GM19193 (cell line): ENCODE results near the gene CYB561D1.

ENCODE experiments used
- POLR2A ChIP-seq: IDR thresholded peaks from 4 replicates; pipeline ENCODE4 v1.6.1; 2011; ENCODE audit not compliant: insufficient read depth, insufficient read length; ENCODE audit errors: extremely low read depth

The CYB561D1 gene

DNA sequence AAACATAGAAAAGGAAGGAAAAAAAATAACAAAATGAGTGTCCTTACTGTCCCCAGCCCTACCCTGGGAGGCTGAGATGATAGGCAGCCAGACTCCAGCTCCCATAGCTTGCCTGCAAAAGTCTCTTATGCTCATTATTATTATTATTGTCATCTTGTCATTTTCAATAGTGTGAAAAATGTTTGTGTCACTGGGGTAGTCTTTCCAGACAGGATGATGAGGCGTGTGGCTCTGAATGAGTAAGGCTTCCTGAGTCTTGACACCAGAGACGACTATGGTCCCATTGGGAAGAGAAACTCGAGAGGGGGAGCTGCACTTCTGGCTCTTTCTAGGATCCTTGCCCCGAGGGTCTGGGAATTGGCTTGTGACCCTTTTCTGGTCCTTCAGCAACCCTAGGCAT, 1.1 kb upstream of the CYB561D1 start:
- TF ChIP-seq POLR2A: no peak

DNA sequence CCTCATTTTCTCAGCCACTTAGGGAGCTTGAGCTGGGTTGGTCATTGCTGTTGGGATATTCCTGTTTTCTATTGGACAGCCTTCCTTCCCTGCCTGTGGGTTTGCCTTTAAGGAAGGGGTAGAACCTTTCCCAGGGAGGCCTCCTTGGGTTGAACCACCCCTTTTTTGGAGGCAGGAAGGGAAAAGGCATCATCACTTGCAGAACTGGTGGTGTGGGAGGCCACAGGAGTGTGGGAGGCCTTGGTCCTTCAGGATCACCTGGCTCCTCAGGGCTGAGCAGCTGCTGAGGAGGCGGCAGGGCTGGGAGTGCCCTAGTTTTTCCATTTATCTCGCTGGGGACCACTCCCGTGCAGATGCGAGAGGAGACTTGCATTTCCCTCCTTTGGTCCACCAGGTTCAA, 667 bp upstream of the CYB561D1 start:
- TF ChIP-seq POLR2A: no peak

DNA sequence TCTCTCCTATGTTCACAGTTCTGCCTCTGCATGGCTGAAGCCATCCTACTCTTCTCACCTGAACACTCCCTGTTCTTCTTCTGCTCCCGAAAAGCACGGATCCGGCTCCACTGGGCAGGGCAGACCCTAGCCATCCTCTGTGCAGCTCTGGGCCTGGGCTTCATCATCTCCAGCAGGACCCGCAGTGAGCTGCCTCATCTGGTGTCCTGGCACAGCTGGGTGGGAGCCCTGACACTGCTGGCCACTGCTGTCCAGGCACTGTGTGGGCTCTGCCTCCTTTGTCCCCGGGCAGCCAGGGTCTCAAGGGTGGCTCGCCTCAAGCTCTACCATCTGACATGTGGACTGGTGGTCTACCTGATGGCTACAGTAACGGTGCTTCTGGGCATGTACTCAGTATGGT, 1.8 kb downstream of the CYB561D1 start:
- TF ChIP-seq POLR2A: no peak

DNA sequence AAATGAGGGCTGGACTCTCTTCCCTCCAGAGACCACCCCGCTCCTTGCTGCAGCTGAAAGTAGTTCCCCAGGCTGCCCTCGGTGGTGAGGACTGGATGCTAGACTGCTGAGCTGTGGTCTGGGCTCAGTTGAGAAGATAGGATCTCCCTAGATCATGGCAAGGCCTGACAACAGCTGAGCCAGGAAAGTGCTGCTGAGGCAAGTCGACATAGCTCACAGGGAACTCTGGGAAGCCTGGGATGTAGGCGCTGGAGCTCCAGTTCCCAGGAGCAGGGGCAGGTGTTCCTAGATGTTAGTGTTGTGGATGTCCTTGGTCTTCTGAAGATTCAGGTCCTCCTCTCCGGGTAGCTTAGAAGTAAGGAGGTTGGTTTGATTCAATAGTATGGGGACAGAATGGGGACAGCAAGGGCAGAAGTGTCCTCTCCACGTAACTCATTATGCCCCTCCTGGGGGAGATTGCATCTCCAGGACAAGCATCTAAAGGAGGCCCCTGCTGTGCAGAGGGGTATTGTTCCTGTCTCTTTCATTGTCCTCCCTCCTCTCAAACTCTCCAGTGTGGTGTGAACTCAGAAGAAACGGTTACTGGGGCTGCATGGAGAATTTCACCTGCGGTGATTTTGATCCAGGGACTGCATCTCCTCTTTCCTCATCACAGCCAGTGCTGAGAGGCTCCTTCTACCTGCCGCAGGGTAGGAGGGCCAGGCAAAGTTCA, 3.7 kb downstream of the CYB561D1 start:
- TF ChIP-seq POLR2A: no peak

DNA sequence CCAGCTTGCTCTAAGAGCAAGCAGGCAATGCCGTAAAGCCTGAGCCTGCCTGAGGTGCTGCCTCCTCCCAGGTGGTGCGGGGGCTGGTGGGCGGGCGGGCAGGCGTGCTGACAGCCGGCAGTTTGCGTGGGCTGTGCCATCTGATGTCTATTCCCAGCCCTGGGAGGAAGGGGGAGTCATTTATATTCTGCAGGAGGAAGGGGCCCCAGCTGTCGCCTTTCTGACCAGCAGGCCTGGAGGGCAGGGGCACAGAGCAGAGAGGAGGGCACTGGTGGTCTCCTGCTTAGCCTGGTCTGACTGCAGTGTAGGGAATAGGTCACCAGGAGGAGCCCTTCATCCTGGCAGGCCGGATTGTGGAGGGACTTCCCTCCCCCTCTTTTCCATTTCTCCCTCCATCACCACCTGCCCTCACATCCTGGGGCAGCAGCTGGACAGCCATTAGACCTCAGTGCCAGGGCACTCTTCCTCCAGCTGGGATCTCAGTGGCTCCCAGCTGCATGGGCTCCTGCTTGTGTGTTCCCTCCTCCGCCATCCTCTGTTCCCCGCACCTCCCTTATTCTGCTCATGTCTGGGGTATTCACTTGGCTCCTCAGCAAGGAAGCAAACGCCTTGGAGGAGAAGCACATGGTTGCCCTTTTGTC, 4.4 kb downstream of the CYB561D1 start:
- no peak for TF ChIP-seq POLR2A

DNA sequence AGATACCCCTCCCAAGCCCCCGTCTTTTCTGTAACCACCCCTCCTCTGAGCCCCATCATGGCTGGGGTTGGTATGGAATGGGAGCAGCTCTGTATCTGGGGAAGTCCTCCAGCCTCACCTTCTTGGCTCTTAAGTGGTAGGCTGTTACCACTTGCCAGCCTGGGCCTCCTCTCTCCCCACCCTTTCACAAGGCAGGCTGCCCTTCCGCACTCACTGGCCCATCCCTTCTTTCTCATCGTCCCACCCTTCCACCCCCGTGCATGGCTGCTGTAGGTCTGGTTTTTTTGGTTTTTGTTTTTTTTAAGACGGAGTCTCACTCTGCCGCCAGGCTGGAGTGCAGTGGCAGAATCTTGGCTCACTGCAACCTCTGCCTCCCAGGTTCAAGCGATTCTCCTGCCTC, 5.2 kb downstream of the CYB561D1 start:
- no peak for TF ChIP-seq POLR2A

DNA sequence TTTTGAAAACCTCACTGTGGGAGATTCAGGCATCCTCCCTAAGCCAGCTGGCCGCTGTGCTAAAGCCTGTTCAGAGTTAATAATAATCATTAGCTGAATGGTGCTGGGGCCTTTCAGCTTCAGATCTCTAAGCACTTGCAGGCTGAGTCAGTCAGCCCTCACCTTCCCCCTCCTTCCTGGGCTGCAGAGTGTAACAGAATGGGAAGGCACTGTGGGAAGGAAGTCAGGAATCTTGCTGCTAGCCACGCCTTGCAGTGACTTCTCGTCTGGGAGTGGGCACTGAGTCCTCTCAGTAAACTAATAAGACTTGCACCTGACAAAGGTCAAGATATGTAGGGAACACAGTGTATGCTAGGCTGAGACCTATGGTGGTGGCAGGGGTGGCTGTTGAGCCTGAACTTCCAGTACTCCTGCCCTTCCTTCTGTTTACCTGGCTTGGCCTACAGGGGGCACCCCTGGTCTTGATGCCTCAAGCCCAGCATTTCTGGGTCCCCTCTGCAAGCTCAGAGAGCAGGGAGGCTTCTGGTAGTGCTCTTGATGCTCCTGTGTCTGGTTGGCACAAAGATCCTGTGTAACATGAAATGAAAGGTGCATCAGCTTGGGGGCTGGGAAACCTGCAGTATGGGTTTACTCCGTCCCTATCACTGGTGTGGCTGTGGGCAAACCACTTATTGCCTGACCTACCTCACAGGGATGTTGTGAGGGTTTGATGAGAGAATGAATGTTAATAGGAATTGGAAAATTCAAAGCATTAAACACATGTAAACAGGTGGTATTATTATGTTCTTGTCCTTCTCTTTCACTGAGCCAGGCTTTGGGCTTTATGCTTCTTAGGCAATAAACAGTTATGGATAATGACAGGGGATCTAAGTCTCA, 6.0 kb downstream of the CYB561D1 start:
- TF ChIP-seq POLR2A: no peak

DNA sequence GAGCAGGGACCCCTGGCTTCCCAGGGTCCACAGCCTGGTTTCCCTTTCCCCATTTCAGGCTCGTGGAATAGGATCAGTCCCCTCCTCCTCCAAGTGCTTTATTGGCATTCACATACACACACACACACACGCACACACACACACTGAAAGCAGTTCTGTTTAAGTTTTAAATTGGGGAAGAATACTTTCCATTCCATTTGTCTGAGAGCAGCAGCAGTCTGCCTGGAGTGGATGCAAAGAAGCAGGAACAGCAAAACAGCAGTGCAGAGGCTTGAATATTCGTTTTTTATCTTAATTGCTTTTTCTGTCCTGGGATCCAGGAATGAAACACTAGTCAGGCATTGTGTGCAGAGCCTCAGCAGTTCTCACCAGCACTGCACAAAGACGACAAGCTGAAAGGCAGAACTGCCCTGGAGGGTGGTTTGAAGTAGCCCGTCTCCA, 7.1 kb downstream of the CYB561D1 start:
- TF ChIP-seq POLR2A: no peak

DNA sequence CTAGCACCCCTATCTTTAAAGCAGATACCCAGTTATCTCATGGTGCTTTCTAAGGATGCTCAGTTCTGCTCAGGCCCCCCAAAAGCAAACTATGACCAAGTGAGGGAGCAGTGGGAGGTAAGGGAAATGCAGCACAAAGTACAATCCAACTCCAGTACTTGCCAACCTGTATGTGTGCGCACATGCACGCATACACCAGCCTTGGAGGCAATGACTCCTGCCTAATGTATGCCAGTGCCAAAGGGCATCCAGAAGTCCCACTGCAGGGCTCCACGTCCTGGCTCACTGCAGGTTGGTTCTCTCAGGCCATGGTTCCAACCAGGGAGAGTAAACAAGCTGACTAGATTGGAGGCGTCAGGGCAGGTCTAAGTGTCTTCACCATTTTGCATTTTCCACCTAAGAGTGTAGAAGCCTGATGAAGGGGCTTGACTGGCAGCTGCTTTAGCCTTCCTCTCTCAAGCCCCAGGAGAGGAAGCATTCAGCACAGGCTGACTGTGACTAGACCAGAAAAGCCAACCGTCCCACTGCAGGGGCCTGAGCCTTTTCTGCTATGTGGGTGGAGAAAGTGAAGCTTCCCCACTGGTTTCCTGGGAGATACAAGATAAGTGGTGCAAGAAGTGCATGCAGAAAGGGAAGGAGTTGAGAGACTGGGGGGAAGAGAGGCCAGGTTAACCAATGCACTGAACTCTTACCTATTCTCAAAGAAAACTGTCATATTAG, 7.9 kb downstream of the CYB561D1 start:
- no peak for TF ChIP-seq POLR2A

DNA sequence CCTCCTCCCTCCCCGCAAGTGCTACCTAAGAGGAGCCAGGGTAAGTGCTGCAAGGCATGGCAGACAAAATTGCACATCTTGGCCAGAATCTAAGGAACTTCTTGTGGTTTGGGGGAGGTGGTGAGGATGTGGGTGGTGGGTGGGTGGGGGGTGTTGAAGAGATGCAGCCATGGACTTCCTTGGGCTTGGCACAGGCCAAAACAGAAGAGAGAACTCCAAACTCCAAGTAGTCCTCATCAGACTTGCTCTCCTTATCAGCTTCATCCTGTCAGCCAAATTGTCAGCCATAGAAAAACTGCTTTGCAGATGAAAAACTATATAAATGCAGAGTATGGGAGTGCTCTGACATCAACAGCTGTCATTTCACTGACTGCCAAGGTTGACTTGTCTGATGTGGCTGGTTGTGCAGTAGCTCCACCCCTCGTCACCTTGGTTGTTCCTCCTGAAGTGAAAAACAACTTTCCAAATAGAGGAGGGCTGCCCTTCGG, 8.5 kb downstream of the CYB561D1 start:
- TF ChIP-seq POLR2A: no peak

DNA sequence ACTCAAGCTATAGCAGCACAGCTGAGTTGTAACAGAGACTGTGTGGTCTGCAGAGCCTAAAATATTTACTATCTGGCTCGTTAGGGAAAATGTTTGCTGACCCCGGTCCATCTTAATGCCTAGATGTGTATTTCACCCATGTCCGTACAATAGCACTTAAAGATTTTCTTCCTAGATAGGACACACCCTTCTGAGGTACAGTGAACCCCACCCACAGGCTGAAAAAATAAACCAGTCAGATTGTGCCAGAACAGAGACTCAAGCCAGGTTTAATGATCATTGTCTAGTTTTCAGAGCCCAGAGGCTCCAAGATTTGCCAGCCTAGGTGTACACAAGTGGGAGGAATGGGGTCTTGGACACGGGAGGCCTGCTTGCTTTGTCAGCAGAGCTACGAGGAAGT, 10.0 kb downstream of the CYB561D1 start:
- TF ChIP-seq POLR2A: no peak

DNA sequence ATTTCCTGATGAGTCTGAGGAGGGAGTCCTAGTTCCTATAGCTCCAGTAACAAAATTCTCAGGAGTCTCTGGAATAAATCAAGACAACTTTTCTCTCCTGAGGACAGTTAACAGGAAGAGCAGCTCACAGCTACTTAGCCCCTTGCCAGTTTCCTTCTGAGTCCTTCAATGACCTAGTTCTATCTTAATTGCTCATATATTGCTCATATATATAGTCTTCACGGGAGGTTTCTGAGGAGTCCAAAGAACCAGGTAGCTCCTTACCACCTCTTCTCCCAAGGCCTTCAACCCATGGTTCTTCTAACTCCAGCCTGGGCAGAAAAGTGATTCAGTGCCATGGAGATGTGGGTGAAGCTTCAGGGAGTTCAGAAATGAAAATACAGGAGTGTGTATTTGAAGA, 11.1 kb downstream of the CYB561D1 start:
- TF ChIP-seq POLR2A: no peak

DNA sequence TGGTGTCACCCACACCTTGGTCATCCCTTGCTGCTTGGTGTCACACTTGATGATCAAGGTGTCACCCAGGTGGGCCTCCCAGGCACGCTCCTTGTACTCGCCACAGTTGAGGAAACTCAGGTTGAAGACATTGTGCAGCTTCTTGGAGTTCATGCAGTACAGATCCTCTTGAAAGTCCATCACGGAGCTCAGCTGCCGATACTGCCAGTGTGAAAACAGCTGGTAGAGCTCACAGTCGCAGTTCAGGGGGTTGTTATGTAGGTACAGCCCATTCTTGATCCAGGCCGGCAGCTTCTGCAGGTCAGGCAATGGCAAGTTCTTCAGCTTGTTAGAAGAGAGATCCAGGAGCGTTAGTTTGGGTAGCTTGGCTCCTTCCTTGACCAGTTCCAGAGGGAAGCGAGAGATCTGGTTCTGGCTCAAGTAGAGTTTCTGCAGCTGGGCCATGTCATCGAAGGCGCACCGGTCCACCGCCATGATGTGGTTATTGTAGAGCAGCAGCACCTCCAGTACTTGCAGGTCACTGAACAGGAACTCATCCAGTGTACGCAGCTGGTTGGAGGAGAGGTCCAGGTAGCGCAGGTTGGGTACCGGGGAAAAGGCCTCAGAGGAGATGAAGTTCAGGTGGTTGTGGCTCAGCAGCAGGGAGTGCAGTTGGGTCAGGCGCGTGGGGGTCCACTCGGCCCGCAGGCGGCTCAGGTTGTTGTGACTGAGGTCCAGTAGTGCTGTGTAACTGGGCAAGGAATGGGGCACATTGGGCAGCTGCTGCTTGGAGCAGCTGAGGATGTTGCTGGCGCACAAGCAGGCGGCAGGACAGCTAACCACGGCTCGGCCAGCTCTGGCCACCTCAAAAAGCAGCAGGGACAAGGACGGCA, 14.3 kb downstream of the CYB561D1 start:
- TF ChIP-seq POLR2A: no peak

DNA sequence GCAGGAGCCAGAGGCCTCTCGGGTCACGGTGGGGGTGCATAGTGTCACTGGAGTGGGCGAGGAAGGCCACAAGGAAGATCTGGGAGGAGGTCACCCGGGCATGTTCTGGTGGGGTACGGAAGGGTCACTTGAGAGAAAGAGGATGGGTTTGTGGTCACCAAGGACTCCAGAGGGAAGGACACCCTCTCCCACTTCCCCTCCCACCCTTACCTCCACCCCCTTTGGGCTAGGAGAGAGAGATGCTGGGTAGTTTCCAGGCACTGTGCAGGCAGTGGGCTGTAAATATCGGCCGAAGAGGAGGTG, 14.9 kb downstream of the CYB561D1 start:
- TF ChIP-seq POLR2A: no peak
